Stimulated activated CD8-positive, alpha-beta memory T cell treated with anti-CD3 and anti-CD28 coated beads, Interleukin-12 subunit alpha, Interleukin-12 subunit beta, amount 100 ng/mL, for 24 hours (primary cell): ENCODE results near the gene MUC6.
"Not testable (repeated sequence)": the region's sequence is repeated elsewhere in the genome, so short reads cannot be mapped to it uniquely, and the experiment has no call there.

Experiments
- DNase-seq: peaks from one replicate; pipeline ENCODE4 v3.0.0-alpha.2; 2020; ENCODE audit errors: extremely low read depth

Gene MUC6

GRCh38 chr11:1023811-1024596 is 12.5 kb downstream of the MUC6 start:
- no peak for DNase-seq

DNA sequence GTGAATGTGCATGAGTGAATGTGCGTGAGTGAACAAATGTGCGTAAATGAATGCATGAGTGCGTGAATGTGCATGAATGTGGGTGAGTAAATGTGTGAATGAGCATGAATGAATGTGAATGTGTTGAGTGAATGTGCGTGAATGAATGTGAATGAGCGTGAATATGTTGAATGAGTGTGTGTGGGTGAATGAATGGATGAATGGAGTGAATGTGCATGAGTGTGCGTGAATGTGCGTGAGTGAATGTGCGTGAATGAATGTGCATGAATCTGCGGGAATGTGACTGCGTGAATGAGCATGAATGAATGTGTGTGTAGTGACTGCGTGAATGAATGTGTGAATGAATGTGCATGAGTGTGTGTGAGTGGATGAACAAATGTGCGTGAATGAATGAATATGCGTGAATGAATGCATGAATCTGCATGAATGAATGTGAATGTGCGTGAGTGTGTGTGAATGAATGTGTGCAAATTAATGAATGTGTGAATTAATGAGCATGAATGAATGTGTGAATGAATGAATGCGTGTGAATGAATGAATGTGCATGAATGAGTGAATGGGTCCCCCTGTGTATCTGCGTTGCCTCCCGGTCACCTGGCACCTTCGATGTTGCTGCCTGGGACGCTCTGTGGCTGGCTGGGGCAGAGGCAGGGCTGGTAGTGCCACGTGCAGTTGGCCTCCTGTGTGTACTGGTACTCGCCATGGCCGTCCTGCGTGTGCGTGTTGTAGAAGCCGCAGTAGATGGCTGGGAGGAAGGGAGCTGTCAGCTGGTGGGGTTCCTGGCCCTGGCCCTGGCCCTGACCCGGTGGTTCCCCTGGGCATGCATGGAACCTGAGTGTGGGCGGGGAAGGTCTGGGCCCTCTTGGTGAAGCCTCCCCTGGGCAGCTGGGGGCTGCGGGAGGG is 13.4 kb downstream of the MUC6 start:
- no peak for DNase-seq

DNA sequence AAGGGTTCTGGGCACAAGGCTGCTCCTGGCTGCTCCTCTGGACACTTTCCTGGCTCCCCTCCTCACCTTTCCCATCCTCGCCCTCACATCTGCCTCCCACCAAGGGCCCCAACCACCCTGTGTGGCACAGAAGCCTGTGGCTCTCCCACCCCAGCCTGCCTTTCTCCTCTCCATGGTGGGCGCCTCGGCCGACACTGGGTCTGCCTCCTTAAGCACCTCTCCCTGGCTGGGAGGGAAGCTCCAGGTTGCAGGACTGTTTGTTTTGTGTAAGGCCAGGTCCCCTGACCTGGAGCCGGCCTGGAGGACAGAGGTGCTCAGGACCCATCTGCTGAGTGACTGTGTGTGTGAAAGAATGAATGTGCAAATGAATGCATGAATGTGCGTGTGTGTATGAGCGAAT is 14.1 kb downstream of the MUC6 start:
- no peak for DNase-seq

DNA sequence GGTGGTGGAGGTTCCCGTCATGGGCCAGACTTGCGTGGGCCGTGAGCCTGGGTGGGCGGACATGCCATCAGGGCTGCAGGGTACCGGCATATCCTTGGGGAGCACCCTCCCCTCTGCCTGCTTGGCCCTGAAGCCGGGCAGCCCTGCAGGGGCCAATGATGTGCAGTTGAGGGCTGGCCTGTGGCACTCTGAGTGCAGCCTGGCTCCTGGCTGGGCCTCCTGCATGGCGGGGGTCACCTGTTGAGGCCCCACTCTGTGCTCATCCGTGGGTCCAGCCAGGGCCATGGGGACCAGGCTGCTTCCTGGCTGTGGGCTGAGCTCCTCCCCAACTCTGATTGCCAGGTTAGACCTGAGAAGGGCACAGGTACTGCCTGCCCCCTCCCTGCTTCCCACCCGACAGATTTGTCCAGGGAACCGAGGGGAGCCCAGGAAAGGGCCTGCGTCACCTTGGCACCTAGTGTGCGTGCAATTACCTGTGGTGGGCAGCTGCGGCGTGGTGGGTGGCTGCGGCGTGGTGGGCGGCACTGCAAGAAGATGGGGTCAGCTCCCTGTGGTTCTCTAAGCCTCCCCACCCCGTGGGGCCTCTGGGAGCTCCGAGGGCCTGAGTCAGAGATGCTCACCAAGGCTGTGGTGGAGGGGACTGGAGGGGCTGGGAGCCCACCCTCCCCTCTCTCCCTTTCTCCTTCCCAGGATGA is 16.2 kb downstream of the MUC6 start:
- no peak for DNase-seq

DNA sequence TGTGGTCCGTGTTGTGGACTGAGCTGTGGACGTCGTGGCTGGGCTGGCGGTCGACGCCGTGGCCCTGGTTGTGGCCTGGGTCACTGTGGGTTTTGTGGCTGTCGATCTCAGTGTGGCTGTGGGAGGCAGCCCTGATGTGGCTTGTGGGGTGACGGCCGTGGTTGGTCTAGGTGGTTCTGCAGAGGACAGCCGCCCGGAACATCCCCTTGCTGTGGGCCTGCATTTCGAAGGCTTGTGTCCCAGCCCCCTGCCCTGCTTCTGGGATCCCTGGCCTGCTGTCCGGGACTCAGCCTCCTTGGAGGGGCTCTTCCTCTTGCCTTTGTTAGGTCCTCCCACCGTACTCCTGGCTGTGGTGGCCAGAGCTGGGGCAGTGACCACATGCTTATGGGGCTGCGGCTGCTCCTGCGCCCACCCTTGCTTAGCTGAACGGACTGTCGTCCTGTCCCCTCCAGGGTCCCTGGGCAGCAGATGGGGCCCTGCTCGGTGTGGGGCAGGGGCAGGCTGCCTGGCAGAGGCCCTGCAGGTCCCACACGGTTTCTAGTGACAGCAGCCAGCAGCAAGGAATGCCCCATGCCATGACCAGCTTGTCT is 17.1 kb downstream of the MUC6 start:
- no peak for DNase-seq

- DNase-seq, result no peak
Observed at GRCh38 chr11:1018091-1018490, 18.4 kb downstream of the MUC6 start.

DNA sequence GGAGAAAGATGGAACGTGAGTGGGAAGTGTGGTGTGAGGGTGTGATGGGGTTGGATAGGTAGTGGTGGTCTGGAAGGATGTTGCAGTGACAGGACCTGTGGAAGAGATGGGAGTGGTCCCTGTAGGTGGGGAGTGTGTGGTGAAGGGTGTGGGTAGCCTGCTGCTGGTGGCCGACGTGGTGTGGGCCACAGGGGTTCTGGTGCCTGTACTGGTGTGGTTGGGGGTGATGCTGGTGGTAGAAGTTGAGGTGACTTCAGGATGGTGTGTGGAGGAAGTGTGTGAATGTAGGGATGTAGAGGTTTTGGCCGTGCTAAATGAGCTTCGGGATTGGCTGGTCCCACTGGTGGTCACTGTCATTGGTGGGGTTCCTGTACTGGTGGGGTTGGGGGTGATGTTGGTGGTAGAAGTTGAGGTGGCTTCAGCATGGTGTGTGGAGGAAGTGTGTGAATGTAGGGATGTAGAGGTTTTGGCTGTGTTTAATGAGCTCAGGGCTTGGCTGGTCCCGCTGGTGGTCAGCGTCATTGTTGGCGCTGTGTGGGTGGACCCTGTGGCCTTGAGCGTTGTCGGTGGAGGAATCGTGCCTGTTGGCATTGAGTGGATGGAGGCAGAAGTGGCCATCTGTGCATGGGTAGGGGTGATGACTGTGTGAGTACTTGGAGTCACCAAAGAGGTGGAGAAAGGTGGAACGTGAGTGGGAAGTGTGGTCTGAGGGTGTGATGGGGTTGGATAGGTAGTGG is 19.1 kb downstream of the MUC6 start:
- no peak for DNase-seq

DNA sequence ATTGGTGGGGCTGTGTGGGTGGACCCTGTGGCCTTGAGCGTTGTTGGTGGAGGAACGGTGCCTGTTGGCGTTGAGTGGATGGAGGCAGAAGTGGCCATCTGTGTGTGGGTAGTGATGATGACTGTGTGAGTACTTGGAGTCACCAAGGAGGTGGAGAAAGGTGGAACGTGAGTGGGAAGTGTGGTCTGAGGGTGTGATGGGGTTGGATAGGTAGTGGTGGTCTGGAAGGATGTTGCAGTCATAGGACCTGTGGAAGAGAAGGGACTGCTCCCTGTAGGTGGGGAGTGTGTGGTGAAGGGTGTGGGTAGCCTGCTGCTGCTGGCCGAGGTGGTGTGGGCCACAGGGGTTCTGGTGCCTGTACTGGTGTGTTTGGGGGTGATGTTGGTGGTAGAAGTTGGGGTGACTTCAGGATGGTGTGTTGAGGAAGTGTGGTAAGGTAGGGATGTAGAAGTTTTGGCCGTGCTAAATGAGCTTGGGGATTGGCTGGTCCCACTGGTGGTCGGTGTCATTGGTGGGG is 19.9 kb downstream of the MUC6 start:
- not testable (repeated sequence) for DNase-seq

DNA sequence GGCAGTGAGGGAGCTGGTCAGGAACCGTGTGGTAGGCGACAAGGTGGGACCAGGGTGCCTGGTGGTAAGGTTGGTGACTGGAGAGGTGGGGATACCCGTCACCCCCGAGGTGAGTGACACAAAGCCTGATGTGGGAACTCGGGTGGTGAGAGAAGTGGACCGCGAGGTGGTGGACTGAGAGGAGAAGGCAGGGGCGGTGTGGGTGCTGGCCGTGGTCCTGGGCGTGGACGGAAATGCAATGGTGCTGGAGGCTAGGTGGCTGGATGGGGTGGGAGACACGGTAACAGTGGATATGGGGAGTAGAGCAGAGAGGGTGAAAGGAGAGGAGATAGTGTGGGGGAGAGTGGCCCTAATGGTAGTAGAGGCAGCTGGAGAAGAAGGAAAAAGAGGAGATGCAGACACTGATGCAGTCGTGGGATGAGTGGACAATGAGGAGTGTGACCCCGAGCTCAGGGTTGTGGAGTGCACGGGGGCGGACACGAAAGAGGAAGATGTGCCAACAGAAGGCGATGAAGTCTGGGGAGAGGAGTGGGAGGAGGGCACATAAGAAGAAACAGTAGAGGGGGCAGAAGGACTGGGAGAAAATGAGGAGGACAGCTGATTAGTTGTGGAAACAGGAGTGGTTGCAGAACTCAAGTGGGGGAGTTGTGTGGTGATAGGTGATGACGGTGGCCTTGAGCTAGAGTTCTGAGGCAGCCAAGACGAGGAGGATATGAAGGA is 20.5 kb downstream of the MUC6 start:
- DNase-seq, result no peak

GRCh38 chr11:1015064-1015463 is 21.5 kb downstream of the MUC6 start:
- no peak for DNase-seq

GRCh38 chr11:1014276-1014675 is 22.2 kb downstream of the MUC6 start:
- DNase-seq, result no peak

DNA sequence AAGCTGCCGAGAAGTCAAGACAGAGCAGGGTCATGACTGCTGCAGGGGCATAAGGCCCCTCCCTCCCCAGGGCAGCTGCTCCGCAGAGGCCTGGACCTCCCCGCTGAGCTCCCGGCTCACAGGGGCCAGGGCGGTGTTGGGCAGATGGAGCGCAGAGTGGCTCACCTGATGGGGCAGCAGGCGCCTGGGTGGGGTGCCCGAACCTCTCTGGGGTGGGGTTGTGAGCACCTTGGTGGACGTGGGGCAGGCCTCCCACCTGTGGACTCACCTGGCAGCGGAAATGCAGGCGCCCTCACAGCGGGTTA is 22.9 kb downstream of the MUC6 start:
- no peak for DNase-seq

DNA sequence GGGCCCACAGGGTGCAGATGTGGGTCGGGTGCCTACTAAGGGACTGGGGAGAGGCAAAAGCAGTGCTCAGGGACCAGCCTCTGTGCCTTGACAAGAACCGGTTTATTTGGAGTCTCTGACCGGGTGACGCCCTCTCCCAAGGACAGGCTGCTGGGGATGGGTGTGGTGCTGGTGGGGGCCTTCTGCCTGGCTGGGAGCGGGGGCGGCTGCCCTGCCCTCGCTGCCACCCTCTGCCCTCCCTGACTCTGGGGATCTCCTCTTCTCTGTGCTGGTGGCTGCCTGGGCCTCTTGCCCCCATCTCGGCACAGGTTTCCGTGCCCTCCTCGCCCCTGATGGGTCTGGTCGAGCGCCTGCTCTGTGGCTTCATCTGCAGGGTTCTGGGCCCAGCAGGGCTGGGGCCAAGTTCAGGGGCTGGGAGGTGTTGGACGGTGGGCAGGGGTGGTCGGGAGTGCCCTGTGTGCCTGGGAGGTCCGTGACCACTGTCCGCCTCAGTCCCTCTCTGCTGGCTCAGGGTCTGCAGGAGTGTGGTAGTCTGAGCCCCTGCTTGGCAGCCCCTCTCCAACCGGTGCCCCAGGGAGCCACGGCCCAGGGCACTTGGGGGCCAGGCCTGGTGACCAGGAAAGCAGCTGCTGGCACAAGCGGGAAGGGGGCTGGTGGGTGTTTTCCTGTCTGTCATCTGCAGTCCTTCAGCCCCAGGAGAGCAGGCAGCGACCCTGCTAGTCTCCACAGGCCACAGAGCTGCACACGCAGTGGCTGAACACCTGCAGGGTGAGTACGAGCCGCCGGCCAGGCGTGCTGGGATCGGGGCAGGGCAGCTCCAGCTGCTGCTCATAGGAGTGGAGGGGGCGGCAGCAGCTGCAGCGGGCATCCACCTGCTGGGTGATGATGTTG is 23.5 kb downstream of the MUC6 start:
- DNase-seq, result no peak

- no peak for DNase-seq
Observed at GRCh38 chr11:1012291-1012690, 24.2 kb downstream of the MUC6 start.

DNA sequence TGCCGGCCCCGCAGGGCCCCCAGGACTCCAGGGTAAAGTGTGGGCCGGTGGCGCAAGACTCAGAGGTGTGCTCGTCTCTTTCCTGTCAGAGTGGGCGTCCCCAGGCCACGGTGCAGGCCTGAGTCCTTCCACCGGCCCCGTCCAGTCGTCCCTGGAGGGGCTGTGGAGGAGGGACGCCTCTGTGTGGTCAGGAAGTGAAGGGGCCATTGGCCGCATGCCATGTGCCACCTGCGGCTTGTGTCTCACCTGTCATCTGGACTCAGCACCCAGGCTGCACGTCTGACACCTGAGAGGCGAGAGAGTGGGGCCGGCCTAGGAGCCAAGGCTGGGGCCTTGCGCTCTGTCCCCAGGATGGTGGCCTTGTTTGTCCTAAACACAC is 25.2 kb downstream of the MUC6 start:
- no peak for DNase-seq

- DNase-seq, result no peak
Observed at GRCh38 chr11:1010551-1011319, 25.8 kb downstream of the MUC6 start.

DNA sequence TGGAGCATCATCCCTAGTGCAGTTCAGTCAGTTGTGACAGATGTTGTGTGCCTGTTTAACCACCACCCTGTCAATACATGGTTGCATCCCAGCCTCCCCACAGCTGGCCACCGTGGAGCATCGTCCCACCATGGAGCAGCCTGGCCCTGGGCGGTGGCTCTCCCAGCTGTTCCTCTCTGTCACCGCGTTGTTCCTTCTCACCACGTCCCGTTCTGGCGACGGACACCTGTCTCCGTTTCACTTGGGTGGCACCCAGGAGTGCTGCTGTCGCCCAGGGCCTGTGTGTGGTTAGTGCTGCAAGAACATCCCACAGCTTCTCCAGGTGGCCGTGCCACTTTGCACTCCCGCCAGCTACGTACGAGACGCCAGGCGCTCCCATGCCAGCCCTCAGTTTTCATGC is 26.5 kb downstream of the MUC6 start:
- DNase-seq, result no peak

- no peak for DNase-seq
Observed at GRCh38 chr11:1009371-1009770, 27.1 kb downstream of the MUC6 start.

DNA sequence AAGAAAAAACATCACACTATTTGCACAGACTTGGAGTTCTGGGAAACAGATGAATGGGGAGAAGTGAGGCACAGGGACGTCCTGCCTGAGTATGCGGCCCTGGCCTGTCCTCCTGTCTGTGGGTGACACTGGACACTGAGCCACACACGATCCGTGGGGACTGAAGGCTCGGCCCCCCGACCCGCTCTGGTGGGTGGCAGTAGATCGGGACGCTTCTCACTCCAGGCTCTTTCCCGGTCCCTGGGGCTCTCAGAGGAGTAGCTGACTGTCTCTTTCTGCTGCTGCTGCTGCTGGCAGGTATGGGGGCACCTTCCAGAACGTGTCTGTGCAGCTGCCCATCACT is 27.7 kb downstream of the MUC6 start:
- no peak for DNase-seq
